OCI-LY1 (cell line): Measurements from ENCODE around the gene CDC27.
"Not testable (repeated sequence)": the region's sequence is repeated elsewhere in the genome, so short reads cannot be mapped to it uniquely, and the experiment has no call there.

Source experiments
- H2AFZ ChIP-seq: fragments of 200-600 bp; sonication (generic), shearing (Covaris generic); 2 replicates; pipeline ENCODE4 v1.6.0; 2014; ENCODE audit warnings: antibody characterized with exemption, mild to moderate bottlenecking, low read length
- H3F3A ChIP-seq: fragments of 200-600 bp; sonication (generic), shearing (Covaris generic); 2 replicates; pipeline ENCODE4 v1.6.0; 2014; ENCODE audit warnings: mild to moderate bottlenecking, antibody characterized with exemption, low read length, moderate library complexity; ENCODE audit not compliant: insufficient read depth
- H3K27ac ChIP-seq: fragments of 200-600 bp; sonication (generic); 2 replicates; pipeline ENCODE4 v1.5.1; 2014; ENCODE audit warnings: low read length, mixed run types, mild to moderate bottlenecking, low read depth; ENCODE audit not compliant: poor library complexity, severe bottlenecking
- H3K27me3 ChIP-seq: fragments of 200-600 bp; sonication (generic); 2 replicates; pipeline ENCODE4 v1.6.0; 2014; ENCODE audit warnings: antibody characterized with exemption, mild to moderate bottlenecking, low read length, moderate library complexity; ENCODE audit not compliant: insufficient read depth
- H3K36me3 ChIP-seq: fragments of 200-600 bp; sonication (generic); 2 replicates; pipeline ENCODE4 v1.6.1; 2014; ENCODE audit warnings: mild to moderate bottlenecking, antibody characterized with exemption, low read length, moderate library complexity, mixed read lengths; ENCODE audit not compliant: insufficient read depth
- H3K4me1 ChIP-seq: fragments of 200-600 bp; sonication (generic); 2 replicates; pipeline ENCODE4 v1.5.1; 2014; ENCODE audit warnings: mild to moderate bottlenecking, low read length, moderate library complexity; ENCODE audit not compliant: insufficient read depth, severe bottlenecking
- H3K4me2 ChIP-seq: fragments of 200-600 bp; sonication (generic), shearing (Covaris generic); 2 replicates; pipeline ENCODE4 v1.6.1; 2014; ENCODE audit warnings: low read length
- H3K4me3 ChIP-seq: fragments of 200-600 bp; sonication (generic); 2 replicates; pipeline ENCODE4 v1.5.1; 2014; ENCODE audit warnings: low read length, low read depth, mild to moderate bottlenecking, mixed read lengths; ENCODE audit not compliant: poor library complexity, severe bottlenecking
- H3K79me2 ChIP-seq: fragments of 200-600 bp; shearing (Covaris generic); 2 replicates; pipeline ENCODE4 v1.6.1; 2016; ENCODE audit warnings: mixed run types, low read length, mixed read lengths; ENCODE audit not compliant: insufficient read depth
- H3K9ac ChIP-seq: fragments of 200-600 bp; sonication (generic), shearing (Covaris generic); 2 replicates; pipeline ENCODE4 v1.6.1; 2014; ENCODE audit warnings: mild to moderate bottlenecking, low read length, mixed read lengths
- H3K9me2 ChIP-seq: fragments of 200-600 bp; sonication (generic), shearing (Covaris generic); 2 replicates; pipeline ENCODE4 v1.6.1; 2014; ENCODE audit warnings: low read depth, mild to moderate bottlenecking, low read length, mixed read lengths
- H3K9me3 ChIP-seq: fragments of 200-600 bp; shearing (Covaris generic); 2 replicates; pipeline ENCODE4 v1.6.1; 2014; ENCODE audit warnings: low read length, mixed read lengths
- H4K20me1 ChIP-seq: fragments of 200-600 bp; sonication (generic), shearing (Covaris generic); 2 replicates; pipeline ENCODE4 v1.6.0; 2016; ENCODE audit warnings: mild to moderate bottlenecking, low read length; ENCODE audit not compliant: insufficient read depth
- CTCF ChIP-seq: fragments of 200-600 bp; sonication (generic), shearing (Covaris generic); IDR thresholded peaks from 2 replicates; pipeline ENCODE4 v1.5.1; 2017; ENCODE audit warnings: mild to moderate bottlenecking, antibody characterized with exemption, low read length, moderate library complexity, mixed read lengths
- EZH2 ChIP-seq: fragments of 200-600 bp; sonication (generic), shearing (Covaris generic); IDR thresholded peaks from 2 replicates; pipeline ENCODE4 v1.8.0; 2017; ENCODE audit warnings: borderline replicate concordance, mixed run types, mild to moderate bottlenecking, antibody characterized with exemption, low read length, moderate library complexity, mixed read lengths

Gene CDC27

GRCh38 chr17:47184681-47185080 is 4.4 kb downstream of the CDC27 start:
- Histone ChIP-seq H3K27ac (no peak overlapping the region), H3K9me3 (no peaks in the 10 kb centered on the region), H3F3A (no peaks in the 10 kb centered on the region), H3K79me2 (peaks cover 90% of the 10 kb centered on the region), H3K4me3 (no peak overlapping the region), H3K9ac (no peak overlapping the region), H3K27me3 (no peaks in the 10 kb centered on the region), H2AFZ (no peak overlapping the region), H3K4me1 (peaks cover 56% of the 10 kb centered on the region), H4K20me1 (0 out of 2 replicates have a peak, but pooled peaks cover 2% of the 10 kb centered on the region), H3K36me3 (peaks cover 70% of the 10 kb centered on the region), H3K9me2 (no peaks in the 10 kb centered on the region), H3K4me2 (peak overlapping the region; percentile 26; the same call in 1 of the 2 replicates)
- TF ChIP-seq EZH2: no peak

- not testable (repeated sequence) for H3K4me2 ChIP-seq, H2AFZ ChIP-seq, H3K9me2 ChIP-seq, H3K9ac ChIP-seq, H3K4me3 ChIP-seq, H3K9me3 ChIP-seq, H3K27me3 ChIP-seq, H3F3A ChIP-seq, H3K27ac ChIP-seq, H4K20me1 ChIP-seq
- peaks cover 31% of the 10 kb centered on the region for H3K4me1 ChIP-seq
- H3K79me2 ChIP-seq: peaks cover 97% of the 10 kb centered on the region
- H3K36me3 ChIP-seq: peaks cover 86% of the 10 kb centered on the region
These were observed 8.1 kb downstream of the CDC27 start for GRCh38 chr17:47180988-47181387.

GRCh38 chr17:47180337-47180736 is 8.8 kb downstream of the CDC27 start:
- peaks cover 25% of the 10 kb centered on the region for H3K4me1 ChIP-seq
- 0 out of 2 replicates have a peak, but pooled peaks cover 2% of the 10 kb centered on the region for H4K20me1 ChIP-seq
- H3K4me2 ChIP-seq: no peak overlapping the region
- H3F3A ChIP-seq: no peaks in the 10 kb centered on the region
- H3K9me3 ChIP-seq: no peaks in the 10 kb centered on the region
- TF ChIP-seq CTCF (no peak), EZH2 (no peak)
- H3K27me3 ChIP-seq: no peaks in the 10 kb centered on the region
- peaks cover 94% of the 10 kb centered on the region for H3K79me2 ChIP-seq
- no peak overlapping the region for H3K9ac ChIP-seq
- H2AFZ ChIP-seq: no peak overlapping the region
- H3K9me2 ChIP-seq: no peaks in the 10 kb centered on the region
- no peak overlapping the region for H3K4me3 ChIP-seq
- H3K27ac ChIP-seq: no peak overlapping the region
- peaks cover 86% of the 10 kb centered on the region for H3K36me3 ChIP-seq

GRCh38 chr17:47179141-47179540 is 10.0 kb downstream of the CDC27 start:
- Histone ChIP-seq H3K4me3 (no peak overlapping the region), H3K9ac (no peak overlapping the region), H2AFZ (no peak overlapping the region), H3K79me2 (peaks cover 92% of the 10 kb centered on the region), H3K27ac (no peak overlapping the region), H3K9me3 (no peaks in the 10 kb centered on the region), H3K4me1 (peaks cover 17% of the 10 kb centered on the region), H4K20me1 (0 out of 2 replicates have a peak, but pooled peaks cover 2% of the 10 kb centered on the region), H3K4me2 (no peak overlapping the region), H3K27me3 (no peaks in the 10 kb centered on the region), H3F3A (no peaks in the 10 kb centered on the region), H3K9me2 (no peaks in the 10 kb centered on the region), H3K36me3 (peaks cover 92% of the 10 kb centered on the region)
- no peak for TF ChIP-seq CTCF
- no peak for TF ChIP-seq EZH2
